ENCODE results near the gene NTN1. TPM values are rescaled to one million over a fixed set of nuclear protein-coding genes. Genes with fewer than 3 reads are reported as not detected.

Gene NTN1
- total RNA-seq, 1 donor: 0.81 TPM

DNA sequence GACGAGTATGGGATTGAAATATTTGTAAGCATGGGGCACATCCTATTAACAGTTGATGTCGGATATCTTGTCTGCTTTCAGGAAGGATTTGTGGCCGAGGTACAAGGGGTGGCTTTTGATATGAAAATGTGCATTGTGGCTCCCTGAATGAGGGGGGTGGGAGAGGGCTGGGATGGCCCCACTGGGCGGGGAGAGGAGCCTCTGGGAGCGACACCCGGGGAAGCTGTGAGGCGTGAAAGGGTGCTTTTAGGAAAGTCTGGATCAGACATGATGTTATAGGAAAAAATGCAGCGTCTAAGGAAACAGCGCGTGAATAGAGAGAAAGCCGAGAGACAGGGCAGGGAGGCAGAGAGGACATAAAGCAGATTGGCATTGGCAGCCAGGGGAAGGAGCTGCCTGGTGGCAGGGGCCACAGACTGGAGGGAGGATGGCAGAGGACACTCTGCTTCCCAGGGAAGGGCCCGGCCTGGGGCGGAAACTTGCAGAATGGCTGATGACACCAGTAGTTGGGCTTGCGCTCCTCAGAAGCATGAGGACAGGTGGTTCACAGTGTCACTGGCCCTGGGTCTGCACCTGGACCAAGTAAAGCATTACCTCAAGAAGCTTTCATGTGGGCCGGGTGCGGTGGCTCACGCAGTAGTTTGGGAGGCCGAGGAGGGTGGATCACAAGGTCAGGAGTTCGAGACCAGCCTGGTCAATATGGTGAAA is 95.7 kb downstream of the NTN1 start:
- H3K4me3 ChIP-seq (ENCODE audit: low read depth, low read length): no peak overlapping the region
- TF ChIP-seq, protein P1, sequence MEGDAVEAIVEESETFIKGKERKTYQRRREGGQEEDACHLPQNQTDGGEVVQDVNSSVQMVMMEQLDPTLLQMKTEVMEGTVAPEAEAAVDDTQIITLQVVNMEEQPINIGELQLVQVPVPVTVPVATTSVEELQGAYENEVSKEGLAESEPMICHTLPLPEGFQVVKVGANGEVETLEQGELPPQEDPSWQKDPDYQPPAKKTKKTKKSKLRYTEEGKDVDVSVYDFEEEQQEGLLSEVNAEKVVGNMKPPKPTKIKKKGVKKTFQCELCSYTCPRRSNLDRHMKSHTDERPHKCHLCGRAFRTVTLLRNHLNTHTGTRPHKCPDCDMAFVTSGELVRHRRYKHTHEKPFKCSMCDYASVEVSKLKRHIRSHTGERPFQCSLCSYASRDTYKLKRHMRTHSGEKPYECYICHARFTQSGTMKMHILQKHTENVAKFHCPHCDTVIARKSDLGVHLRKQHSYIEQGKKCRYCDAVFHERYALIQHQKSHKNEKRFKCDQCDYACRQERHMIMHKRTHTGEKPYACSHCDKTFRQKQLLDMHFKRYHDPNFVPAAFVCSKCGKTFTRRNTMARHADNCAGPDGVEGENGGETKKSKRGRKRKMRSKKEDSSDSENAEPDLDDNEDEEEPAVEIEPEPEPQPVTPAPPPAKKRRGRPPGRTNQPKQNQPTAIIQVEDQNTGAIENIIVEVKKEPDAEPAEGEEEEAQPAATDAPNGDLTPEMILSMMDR (IDR thresholded peaks at IDR 0.05; ENCODE audit: insufficient read depth, low read length): no peak
- no peak for DNase-seq (ENCODE audit: low read depth)

DNA sequence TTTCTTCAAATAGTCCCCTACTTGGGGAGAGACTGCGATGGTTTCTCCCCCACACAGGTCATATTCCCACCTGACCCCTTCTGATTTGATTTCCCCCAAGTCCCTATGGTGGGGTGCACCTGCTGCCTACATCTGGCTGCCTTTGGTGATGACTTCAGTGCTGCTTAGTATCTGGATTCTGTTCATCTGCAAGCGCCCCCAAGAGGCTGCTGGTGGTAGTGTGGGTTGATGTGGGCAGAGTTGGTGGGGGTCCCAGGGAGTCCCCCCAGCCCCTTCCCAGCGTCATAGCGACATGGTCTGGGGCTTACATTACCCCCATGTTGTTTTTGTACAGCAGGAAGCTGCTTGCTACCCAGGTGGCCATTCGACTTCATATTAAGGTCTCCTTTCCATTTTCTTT is 99.2 kb downstream of the NTN1 start:
- TF ChIP-seq, protein P1 (IDR thresholded peaks at IDR 0.05; ENCODE audit: insufficient read depth, low read length): no peak
- H3K4me3 ChIP-seq (ENCODE audit: low read depth, low read length): no peak overlapping the region
- DNase-seq (ENCODE audit: low read depth): no peak

DNA sequence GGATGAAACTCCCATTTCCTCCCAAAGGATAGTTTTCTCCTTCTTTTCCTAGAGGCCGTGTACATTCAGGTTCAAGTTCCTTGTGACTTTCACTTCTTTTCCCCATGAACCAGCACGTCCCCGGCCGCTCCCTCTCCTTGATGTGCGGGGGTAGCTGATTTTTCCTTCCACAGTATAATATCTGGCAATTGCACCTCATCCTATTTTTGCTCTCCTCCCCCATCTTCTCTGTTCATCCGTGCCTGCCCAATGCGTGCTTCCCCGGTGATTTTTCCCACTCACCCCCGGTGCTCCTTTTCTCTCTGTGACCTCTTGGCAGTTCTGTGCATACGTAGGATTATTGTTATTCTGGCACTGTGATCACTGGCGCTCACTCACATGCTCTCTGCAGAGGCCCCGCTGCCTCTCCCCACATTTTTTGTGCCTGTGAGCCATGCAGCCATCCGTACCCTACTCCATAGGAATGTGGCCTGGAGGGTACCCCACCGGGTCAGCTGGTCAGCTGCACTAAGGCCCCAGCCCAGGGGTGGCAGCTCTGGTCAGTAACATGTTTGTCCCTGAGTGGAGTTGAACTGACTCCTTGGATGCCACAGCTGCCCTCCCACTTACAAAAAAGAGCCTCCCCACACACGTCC is 100.0 kb downstream of the NTN1 start:
- H3K4me3 ChIP-seq (ENCODE audit: low read depth, low read length): no peak overlapping the region
- TF ChIP-seq, protein P1 (IDR thresholded peaks at IDR 0.05; ENCODE audit: insufficient read depth, low read length): no peak
- no peak for DNase-seq (ENCODE audit: low read depth)

DNA sequence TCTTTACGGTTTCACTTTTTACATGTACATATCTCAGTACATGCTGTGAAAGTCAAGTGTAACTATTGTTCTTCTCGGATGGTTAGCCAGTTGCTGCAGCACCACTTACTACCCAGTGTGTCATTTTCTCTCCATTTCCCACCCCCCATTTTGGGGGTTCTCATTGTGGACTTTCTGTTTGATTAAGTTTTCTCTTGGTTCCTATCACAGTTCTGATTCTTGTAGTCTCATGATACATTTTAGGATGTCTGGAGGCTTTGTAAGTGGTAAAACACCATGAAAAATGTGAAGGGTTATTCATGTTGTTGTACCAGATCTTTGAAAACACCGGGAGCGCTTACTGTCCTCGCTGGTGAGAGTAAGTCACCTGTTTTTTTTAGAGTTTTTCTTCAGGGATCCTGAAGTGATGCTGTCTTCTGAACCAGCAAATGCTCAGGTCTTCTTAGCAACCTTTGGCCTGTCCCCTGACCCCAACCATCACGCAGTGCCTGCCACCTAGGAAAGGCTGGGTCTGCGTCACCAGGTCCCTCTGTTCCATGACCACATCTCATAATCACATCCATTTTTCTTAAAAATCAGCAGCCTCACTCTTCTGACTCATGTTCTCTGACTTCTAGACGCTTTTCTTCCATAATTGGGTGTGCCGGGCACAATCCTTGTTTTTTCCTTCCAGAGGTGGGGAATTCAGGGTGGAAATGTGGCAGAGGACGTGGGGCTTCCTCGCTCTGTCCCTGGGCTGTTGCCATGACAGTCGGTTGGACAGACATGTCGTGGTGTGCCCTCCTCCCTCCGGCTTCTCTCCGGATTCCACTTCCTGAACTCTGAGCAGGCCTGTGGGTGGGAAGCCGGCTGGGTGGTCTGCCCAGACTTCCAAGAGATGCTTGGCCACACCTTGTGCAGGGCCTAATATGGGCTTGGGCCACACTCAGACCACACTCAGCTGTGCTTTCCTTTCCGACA is 102.6 kb downstream of the NTN1 start:
- no peak for DNase-seq (ENCODE audit: low read depth)

DNA sequence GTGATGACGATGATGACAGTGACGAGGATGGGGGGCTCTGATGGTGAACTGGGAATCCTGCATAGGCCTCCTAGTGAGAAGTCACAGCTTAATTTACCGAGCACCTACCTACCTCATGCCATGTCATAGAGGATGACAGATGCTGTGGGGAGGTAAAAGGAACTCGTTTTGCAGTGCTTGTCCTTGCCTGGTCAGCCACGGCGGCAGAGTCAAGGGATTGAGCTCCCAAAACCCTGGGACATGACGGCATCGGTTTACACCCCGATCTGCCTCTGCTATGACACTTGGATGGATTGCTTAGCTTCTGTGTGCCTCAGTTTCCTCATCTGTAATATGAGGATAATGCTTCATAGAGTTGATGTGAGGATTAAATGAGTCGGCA is 103.2 kb downstream of the NTN1 start:
- no peak overlapping the region for H3K4me3 ChIP-seq (ENCODE audit: low read depth, low read length)
- TF ChIP-seq, protein P1 (IDR thresholded peaks at IDR 0.05; ENCODE audit: insufficient read depth, low read length): no peak
- no peak for DNase-seq (ENCODE audit: low read depth)

More for the DNA sequence above, 102.6 kb downstream of the NTN1 start:
- H3K4me3 ChIP-seq (ENCODE audit: low read depth, low read length): no peak overlapping the region
- TF ChIP-seq, protein P1 (IDR thresholded peaks at IDR 0.05; ENCODE audit: insufficient read depth, low read length): no peak

DNA sequence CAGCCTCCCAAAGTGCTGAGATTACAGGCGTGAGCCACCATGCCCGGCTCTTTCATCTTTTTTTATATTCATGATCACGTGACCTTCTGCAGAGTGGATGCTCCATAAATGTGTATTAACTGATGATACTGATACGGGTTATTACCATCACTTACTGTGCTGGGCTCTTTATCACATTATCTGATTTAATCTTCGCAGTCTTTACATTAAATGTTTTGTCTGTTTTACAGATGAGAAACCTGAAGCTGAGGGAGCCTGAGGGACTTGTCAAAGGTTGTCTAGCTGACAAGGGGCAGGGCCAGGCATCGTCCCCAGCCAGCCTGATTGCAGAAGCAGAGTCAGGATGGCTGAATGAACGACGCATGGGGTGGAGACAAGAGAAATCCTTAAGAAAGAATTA is 104.4 kb downstream of the NTN1 start:
- TF ChIP-seq, protein P1 (IDR thresholded peaks at IDR 0.05; ENCODE audit: insufficient read depth, low read length): no peak
- no peak overlapping the region for H3K4me3 ChIP-seq (ENCODE audit: low read depth, low read length)
- no peak for DNase-seq (ENCODE audit: low read depth)
